COLO829 (cell line): Measurements from ENCODE around the gene IDH2.
"Not testable (repeated sequence)": the region's sequence is repeated elsewhere in the genome, so short reads cannot be mapped to it uniquely, and the experiment has no call there.

Experiments
- DNase-seq: peaks from one replicate; pipeline ENCODE4 v3.0.0; 2012; ENCODE audit warnings: low spot score

The IDH2 gene

GRCh38 chr15:90083954-90084607 lies 18.2 kb downstream of the IDH2 start:
- DNase-seq = no peak

- DNase-seq = no peak
These were observed 18.8 kb downstream of the IDH2 start for GRCh38 chr15:90083419-90083818.

GRCh38 chr15:90082140-90082715 lies 20.0 kb downstream of the IDH2 start:
- DNase-seq = no peak

GRCh38 chr15:90080818-90081393 lies 21.4 kb downstream of the IDH2 start:
- no peak for DNase-seq

- no peak for DNase-seq
These were observed 21.9 kb downstream of the IDH2 start for GRCh38 chr15:90080458-90080755.

- DNase-seq = no peak
These were observed 22.4 kb downstream of the IDH2 start for GRCh38 chr15:90079619-90080457.

GRCh38 chr15:90078965-90079364 lies 23.3 kb downstream of the IDH2 start:
- DNase-seq = no peak

- no peak for DNase-seq
These were observed 25.6 kb downstream of the IDH2 start for GRCh38 chr15:90076716-90077115.

GRCh38 chr15:90075420-90076289 lies 26.6 kb downstream of the IDH2 start:
- no peak for DNase-seq

GRCh38 chr15:90074916-90075315 lies 27.4 kb downstream of the IDH2 start:
- DNase-seq = no peak

GRCh38 chr15:90074023-90074422 lies 28.2 kb downstream of the IDH2 start:
- DNase-seq = no peak

- no peak for DNase-seq
These were observed 29.2 kb downstream of the IDH2 start for GRCh38 chr15:90072978-90073640.

- DNase-seq = peak; percentile 74
These were observed 31.0 kb downstream of the IDH2 start for GRCh38 chr15:90071220-90071807.

- not testable (repeated sequence) for DNase-seq
These were observed 31.6 kb downstream of the IDH2 start for GRCh38 chr15:90070623-90071022.

GRCh38 chr15:90067953-90068606 lies 34.2 kb downstream of the IDH2 start:
- DNase-seq = no peak

- DNase-seq = no peak
These were observed 34.9 kb downstream of the IDH2 start for GRCh38 chr15:90067181-90067952.

GRCh38 chr15:90065682-90066049 lies 36.6 kb downstream of the IDH2 start:
- DNase-seq = no peak

- DNase-seq = no peak
These were observed 37.2 kb downstream of the IDH2 start for GRCh38 chr15:90064911-90065681.

GRCh38 chr15:90063770-90064247 lies 38.5 kb downstream of the IDH2 start:
- no peak for DNase-seq
